ENCODE measurements around the gene MPHOSPH9. TPM values are rescaled to one million over a fixed set of nuclear protein-coding genes. Genes with fewer than 3 reads are reported as not detected.

The MPHOSPH9 gene
- total and polyA plus RNA-seq, 2 of the 13 experiments (the other 11 are each of a cell fraction or from before 2014, with no cell fraction given): 20.3 to 63.4 TPM

- TF ChIP-seq REPIN1 (CRISPR knock-in tag; IDR thresholded peaks at IDR 0.05; ENCODE audit: borderline replicate concordance, low read depth): 0 out of 2 replicates have a peak, but pooled peaks have one; percentile 34
- no peak for TF ChIP-seq CREB3 (CRISPR knock-in tag; IDR thresholded peaks at IDR 0.05)
- no peak for TF ChIP-seq CC2D1A (CRISPR knock-in tag; IDR thresholded peaks at IDR 0.05)
- 0 out of 2 replicates have a peak, but pooled peaks have one; percentile 79 for TF ChIP-seq TRAFD1 (CRISPR knock-in tag; IDR thresholded peaks at IDR 0.05; ENCODE audit: borderline replicate concordance)
- TF ChIP-seq MED1 (CRISPR knock-in tag; IDR thresholded peaks at IDR 0.05): peak; percentile 72
- TF ChIP-seq WIZ (CRISPR knock-in tag; IDR thresholded peaks at IDR 0.05): peak; percentile 28; the same call in 1 of the 2 replicates
- 0 out of 2 replicates have a peak, but pooled peaks have one; percentile 58 for TF ChIP-seq ZNF275 (CRISPR knock-in tag; IDR thresholded peaks at IDR 0.05; ENCODE audit: borderline replicate concordance)
- TF ChIP-seq CEBPG (CRISPR knock-in tag; IDR thresholded peaks at IDR 0.05): no peak
- peak; percentile 46; the same call in 1 of the 2 replicates for TF ChIP-seq ZNF350 (CRISPR knock-in tag; IDR thresholded peaks at IDR 0.05; ENCODE audit: borderline replicate concordance, low read depth)
- peak; percentile 73 for TF ChIP-seq ZMYM2 (CRISPR knock-in tag; IDR thresholded peaks at IDR 0.05)
- 0 out of 2 replicates have a peak, but pooled peaks have one; percentile 37 for TF ChIP-seq AFF4 (CRISPR knock-in tag; IDR thresholded peaks at IDR 0.05)
- peak; percentile 79; the same call in 1 of the 2 replicates for TF ChIP-seq ZNF274 (CRISPR knock-in tag; IDR thresholded peaks at IDR 0.05)
- TF ChIP-seq ZNF574 (CRISPR knock-in tag; IDR thresholded peaks at IDR 0.05): no peak
- no peak for TF ChIP-seq ZFP41 (CRISPR knock-in tag; IDR thresholded peaks at IDR 0.05; ENCODE audit: borderline replicate concordance)
- TF ChIP-seq RAD21 (CRISPR knock-in tag; IDR thresholded peaks at IDR 0.05): 0 out of 2 replicates have a peak, but pooled peaks have one; percentile 8
These were observed 92.0 kb downstream of the MPHOSPH9 start (continued) for GRCh38 chr12:123140676-123141614.
